Fibroblast of the aortic adventitia (primary cell): ENCODE data around the gene AMPD3. TPM values are rescaled to one million over a fixed set of nuclear protein-coding genes. Genes with fewer than 3 reads are reported as not detected.

ENCODE experiments used
- DNase-seq: peaks from one replicate; pipeline ENCODE4 v3.0.0-alpha.2; 2010; ENCODE audit warnings: low read depth
- H3K4me3 ChIP-seq: 2 replicates; pipeline ENCODE4 v1.5.1; 2011; ENCODE audit warnings: low read depth, mild to moderate bottlenecking, control low read depth, low read length, moderate library complexity
- CTCF ChIP-seq: IDR thresholded peaks from 2 replicates; pipeline ENCODE4 v1.5.1; 2011; ENCODE audit warnings: mild to moderate bottlenecking, low read length, control low read depth, inconsistent platforms; ENCODE audit not compliant: insufficient read depth
- total RNA-seq: library from RNA; depleted of rRNA; stranded (reverse); fragments of >200 nt; gene quantifications from 2 replicates; pipeline ENCODE4 v1.2.3, GENCODE V29; 2012; ENCODE audit warnings: low replicate concordance

AMPD3 gene
- total RNA-seq, 1 donor = 7.0 TPM

GRCh38 chr11:10483174-10483573, 28.1 kb downstream of the AMPD3 start:
- no peak for TF ChIP-seq CTCF
- DNase-seq = no peak

GRCh38 chr11:10483584-10483983, 28.5 kb downstream of the AMPD3 start:
- no peak for DNase-seq
- H3K4me3 ChIP-seq = no peak overlapping the region
- TF ChIP-seq CTCF = no peak

More at GRCh38 chr11:10483174-10483573, 28.1 kb downstream of the AMPD3 start:
- no peak overlapping the region for H3K4me3 ChIP-seq

- no peak for DNase-seq
- no peak overlapping the region for H3K4me3 ChIP-seq
Observed at GRCh38 chr11:10484461-10485180, 29.6 kb downstream of the AMPD3 start.

GRCh38 chr11:10485646-10486045, 30.6 kb downstream of the AMPD3 start:
- no peak for DNase-seq
- no peak overlapping the region for H3K4me3 ChIP-seq
- TF ChIP-seq CTCF = no peak

More at GRCh38 chr11:10484461-10485180, 29.6 kb downstream of the AMPD3 start:
- no peak for TF ChIP-seq CTCF

- no peak for DNase-seq
- no peak overlapping the region for H3K4me3 ChIP-seq
- TF ChIP-seq CTCF = no peak
Observed at GRCh38 chr11:10486161-10486840, 31.2 kb downstream of the AMPD3 start.

GRCh38 chr11:10487002-10487647, 32.1 kb downstream of the AMPD3 start:
- no peak for DNase-seq
- TF ChIP-seq CTCF = no peak
- no peak overlapping the region for H3K4me3 ChIP-seq
